Prostate gland (tissue), 2 donors: Measurements from ENCODE around the gene FAXC.

Experiments used
- POLR2A ChIP-seq: fragments of 450-650 bp; IDR thresholded peaks from one replicate; pipeline ENCODE4 v1.6.1; 2016; ENCODE audit warnings: antibody characterized with exemption, mild to moderate bottlenecking
- POLR2AphosphoS5 ChIP-seq: sonication (generic); formaldehyde crosslinking; IDR thresholded peaks from one replicate; pipeline ENCODE4 v1.6.1; 2017; ENCODE audit warnings: antibody characterized with exemption
- TF ChIP-seq, protein P1 (sequence below), 4 experiments: fragments of 200-600 bp in 2 of 4; fragments of 450-650 bp in 2 of 4; sonication (generic) in 2 of 4; IDR thresholded peaks; 1 replicate in 3 of 4; 2 replicates in 1 of 4; pipeline ENCODE4 v1.5.1; 2016 to 2019; ENCODE audit warnings: antibody characterized with exemption in 4 of 4, mild to moderate bottlenecking in 2 of 4, moderate library complexity in 2 of 4

DNA sequence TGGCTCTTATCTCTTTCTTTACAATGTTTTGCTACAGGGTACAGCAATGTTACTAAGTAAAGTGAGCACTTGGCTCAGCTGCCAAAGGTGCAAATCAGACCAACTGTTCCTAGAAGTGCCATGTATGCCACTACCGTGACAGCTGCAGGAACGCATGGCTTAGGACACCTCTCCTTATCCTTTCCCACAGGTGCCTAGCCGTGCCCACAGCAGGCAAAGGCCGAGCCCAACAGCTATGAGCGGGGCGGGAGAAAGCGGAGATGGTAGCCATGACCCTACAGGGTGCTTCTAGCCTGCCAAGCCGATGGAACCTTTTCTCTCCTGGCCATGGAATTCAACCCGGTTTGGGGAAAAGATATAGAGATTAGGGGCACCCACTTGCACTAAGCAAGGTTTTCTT is 97.1 kb downstream of the FAXC start:
- TF ChIP-seq POLR2AphosphoS5 (no peak), POLR2A (no peak)
- TF ChIP-seq, protein P1, sequence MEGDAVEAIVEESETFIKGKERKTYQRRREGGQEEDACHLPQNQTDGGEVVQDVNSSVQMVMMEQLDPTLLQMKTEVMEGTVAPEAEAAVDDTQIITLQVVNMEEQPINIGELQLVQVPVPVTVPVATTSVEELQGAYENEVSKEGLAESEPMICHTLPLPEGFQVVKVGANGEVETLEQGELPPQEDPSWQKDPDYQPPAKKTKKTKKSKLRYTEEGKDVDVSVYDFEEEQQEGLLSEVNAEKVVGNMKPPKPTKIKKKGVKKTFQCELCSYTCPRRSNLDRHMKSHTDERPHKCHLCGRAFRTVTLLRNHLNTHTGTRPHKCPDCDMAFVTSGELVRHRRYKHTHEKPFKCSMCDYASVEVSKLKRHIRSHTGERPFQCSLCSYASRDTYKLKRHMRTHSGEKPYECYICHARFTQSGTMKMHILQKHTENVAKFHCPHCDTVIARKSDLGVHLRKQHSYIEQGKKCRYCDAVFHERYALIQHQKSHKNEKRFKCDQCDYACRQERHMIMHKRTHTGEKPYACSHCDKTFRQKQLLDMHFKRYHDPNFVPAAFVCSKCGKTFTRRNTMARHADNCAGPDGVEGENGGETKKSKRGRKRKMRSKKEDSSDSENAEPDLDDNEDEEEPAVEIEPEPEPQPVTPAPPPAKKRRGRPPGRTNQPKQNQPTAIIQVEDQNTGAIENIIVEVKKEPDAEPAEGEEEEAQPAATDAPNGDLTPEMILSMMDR (IDR thresholded peaks at IDR 0.05) = no peak
